Posterior cingulate gyrus (tissue), 11 donors: ENCODE data around the gene ETFBKMT.

Source experiments
- DNase-seq, 10 donors: peaks; one replicate each; pipeline versions ENCODE4 v3.0.0 to v3.0.0-alpha.2; 2020 to 2021; ENCODE audit warnings: mixed read lengths in 3 of 10
- intact Hi-C: fragments of 100-400 bp; cut with DNase I; formaldehyde crosslinking; loops from one replicate; pipeline ENCODE4 v1.15.1; 2023

Gene ETFBKMT, protein sequence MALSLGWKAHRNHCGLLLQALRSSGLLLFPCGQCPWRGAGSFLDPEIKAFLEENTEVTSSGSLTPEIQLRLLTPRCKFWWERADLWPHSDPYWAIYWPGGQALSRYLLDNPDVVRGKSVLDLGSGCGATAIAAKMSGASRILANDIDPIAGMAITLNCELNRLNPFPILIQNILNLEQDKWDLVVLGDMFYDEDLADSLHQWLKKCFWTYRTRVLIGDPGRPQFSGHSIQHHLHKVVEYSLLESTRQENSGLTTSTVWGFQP

DNA sequence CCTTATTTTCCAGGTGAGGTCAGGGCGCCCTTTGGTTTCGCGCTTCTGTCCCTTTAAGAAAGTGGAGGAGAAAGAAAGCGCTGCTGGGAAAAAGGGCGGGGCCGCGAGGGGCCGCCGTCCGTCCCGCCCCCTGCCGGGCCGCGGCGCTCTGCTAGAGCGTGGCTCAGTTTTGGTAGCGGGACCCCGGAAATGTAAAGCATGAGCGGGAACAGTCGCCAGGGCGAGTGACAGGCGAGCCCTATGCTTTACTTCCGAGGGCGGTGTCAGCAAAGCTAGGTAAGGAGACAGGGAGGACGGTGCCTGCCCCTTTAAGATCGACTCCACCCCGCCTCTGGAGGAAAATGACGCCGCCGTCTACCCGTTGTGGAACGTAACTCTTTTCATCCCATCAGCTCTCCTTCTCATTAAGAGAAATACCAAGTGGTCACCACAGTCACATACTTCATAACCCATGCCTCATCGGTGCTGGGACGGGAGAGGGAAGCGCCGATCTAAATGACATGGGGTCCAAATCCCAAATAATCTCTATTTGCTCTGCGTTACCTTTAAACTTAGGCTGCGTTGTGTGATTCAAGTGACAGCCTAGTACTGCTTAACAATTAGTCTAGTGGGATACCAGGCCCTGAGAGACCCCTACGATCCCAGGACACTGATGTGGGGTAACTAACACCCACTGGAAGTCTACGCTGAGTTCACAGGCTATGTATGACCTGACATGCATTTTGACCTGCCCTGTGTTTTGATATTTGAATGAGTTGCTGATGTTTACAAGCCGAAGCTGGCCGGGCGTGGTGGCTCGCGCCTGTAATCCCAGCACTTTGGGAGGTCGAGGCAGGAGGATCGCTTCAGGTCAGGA is at the start of gene ETFBKMT:
TSS of gene ETFBKMT (plus strand) at position 602 of the 856 bp plus-strand sequence. CDS start 2,266 bp downstream, outside the sequence.
- intact Hi-C loops = loop anchor here (1.0 to 5.0 kb wide), 4 partner anchors 69 to 1018 kb away; partner anchors contain the start of genes AMN1, BICD1, DNM1L and RESF1

DNA sequence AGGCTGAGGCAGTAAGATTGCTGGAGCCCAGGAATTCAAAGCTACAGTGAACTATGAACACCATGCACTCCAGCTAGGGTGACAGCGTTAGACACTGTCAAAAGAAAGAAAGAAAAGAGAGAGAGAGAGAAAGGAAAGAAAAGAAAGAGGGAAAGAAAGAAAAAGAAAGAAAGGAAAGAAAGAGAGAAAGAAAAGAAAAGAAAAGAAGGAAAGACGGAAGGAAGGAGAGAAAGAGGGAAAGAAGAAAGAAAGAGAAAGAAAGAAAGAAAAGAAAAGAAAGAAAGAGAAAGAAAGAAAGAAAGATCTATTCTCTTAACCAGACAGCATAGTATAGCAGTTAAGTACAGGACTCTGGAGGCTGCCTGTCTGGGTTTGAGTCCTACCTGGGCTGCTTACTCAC is 46.7 kb upstream of the ETFBKMT start:
- DNase-seq = no peak
- intact Hi-C loops = no loop called here

More for the DNA sequence above, at the start of gene ETFBKMT:
- peak; percentile 82 to 98 (median 88) for DNase-seq

DNA sequence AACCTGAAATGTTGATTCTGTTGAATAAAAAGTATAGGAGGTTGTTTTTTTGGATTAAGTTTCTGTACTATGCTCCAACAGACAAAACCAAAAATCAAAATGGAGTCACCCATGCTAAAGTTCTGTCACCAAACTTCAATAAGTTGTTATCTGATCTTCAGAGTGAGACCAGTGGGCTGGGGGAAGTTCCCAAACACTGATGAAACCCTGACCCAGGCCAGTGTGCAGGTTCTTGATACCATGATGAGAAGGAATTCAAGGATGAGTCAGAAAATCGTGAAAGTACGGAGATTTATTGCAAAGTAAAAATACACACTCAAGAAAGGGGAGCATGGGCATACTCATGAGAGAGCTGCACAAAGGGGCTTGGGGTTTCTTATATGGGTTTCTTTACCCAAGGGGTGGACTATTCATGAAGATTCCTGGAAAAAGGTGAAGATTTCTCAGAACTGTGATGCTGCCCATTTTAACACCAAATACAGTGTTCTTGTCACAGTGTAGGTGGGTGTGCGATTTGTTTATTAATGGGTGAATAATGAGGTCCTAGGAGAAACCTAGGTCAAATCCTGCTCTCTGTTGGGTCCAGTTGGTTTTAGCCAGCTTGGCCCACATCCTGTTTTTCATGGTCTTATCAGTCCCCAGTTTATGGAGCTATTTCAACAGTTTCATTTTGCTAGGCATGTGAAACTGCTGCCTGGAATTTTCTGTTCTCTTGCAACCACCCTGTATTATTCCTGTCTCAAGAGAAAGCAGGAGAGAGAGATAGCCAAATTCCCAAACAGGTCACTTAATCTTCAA is 41.1 kb upstream of the ETFBKMT start:
- DNase-seq = no peak
- intact Hi-C loops = no loop called here

DNA sequence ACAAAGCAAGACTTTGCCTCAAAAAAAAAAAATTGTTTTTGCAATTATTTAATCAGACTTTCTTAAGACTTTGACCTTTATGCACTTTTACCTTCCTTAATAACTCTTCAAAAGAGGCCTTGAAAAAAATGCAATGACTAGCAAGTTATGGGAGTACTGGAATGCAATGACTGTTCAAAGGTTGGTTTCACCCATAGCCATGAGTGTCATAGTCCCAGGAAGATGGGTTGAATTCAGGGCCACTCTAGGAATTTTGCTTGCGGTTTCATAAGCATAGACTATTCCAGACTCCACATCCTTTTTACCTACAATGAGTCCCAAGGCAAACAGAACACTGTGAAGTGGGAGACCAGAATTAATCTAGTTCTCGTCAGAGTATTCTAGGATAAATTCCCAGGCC is 39.2 kb upstream of the ETFBKMT start:
- intact Hi-C loops = no loop called here
- DNase-seq = no peak

DNA sequence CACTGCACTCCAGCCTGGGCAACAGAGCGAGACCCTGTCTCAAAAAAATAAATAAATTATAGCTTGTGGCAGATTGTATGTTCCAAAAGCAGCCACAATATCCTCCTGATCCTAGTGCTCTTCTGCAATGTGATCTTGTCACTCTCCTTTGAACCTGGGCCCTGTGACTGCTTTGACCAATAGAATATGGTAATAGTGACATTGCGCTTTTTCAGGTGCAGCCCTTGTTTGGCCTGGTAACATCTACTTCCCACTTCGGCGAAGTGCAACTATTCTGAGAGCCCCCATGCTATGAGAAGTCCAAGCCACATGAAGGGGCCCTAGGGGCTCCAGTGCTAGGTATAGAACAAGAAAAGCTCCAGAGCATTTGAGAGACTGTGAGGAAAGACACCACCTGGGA is 37.5 kb upstream of the ETFBKMT start:
- intact Hi-C loops = no loop called here
- DNase-seq = no peak

DNA sequence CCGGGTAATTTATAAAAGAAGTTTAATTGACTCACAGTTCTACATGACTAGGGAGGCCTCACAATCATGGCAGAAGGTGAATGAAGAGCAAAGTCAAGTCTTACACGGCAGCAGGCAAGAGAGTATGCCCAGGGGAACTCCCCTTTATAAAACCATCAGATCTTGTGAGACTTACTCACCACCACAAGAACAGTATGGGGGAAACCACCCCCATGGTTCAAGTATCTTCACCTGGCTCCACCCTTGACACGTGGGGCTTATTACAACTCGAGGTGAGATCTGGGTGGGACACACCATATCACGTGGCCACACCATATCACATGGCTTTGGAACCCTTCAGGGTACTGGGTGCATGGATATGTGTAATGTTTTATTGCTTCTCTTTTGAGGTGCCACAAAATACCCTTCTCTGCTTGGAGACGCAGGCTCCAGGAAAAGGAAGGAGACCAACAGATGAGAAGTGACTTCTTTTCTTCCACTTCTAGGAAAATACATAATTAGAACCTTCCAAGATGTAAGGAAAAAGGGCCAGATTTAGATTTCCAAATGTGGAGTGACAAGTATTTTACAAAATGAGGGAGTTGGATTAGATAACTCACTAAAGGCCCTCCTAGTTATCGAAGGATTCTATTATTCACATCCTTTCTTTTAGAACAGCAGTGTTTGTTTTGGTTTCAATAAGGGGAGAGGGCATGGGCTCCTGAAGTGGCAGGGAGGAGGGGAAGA is 33.1 kb upstream of the ETFBKMT start:
- intact Hi-C loops = no loop called here
- no peak for DNase-seq

DNA sequence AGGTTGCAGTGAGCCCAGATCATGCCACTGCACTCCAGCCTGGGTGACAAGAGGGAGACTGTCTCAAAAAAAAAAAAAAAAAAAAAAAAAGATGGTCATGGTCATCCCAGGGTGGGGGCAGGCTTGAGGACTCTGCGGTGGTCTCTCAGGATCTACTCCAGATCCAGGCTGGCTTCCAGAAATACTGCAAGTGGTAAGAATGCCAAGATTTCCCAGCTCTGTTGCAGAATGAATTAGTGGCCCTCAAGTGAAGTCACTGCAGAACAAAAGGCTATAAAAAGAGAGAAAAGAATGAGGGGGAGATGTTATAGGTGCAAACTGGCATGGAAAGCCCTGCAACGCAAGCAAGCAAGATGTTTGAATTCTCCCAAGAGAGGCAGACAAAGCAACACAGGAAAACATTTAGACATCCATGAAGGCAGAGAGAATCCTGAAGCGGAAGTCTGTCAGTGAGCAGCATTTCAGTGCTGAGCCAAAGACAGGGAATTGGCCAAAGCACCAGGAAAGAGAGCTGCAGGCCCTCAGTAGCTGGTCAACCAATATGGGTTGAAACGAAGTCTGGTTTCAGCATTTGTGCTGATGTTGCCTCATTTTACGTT is 31.9 kb upstream of the ETFBKMT start:
- DNase-seq = no peak
- intact Hi-C loops = no loop called here

DNA sequence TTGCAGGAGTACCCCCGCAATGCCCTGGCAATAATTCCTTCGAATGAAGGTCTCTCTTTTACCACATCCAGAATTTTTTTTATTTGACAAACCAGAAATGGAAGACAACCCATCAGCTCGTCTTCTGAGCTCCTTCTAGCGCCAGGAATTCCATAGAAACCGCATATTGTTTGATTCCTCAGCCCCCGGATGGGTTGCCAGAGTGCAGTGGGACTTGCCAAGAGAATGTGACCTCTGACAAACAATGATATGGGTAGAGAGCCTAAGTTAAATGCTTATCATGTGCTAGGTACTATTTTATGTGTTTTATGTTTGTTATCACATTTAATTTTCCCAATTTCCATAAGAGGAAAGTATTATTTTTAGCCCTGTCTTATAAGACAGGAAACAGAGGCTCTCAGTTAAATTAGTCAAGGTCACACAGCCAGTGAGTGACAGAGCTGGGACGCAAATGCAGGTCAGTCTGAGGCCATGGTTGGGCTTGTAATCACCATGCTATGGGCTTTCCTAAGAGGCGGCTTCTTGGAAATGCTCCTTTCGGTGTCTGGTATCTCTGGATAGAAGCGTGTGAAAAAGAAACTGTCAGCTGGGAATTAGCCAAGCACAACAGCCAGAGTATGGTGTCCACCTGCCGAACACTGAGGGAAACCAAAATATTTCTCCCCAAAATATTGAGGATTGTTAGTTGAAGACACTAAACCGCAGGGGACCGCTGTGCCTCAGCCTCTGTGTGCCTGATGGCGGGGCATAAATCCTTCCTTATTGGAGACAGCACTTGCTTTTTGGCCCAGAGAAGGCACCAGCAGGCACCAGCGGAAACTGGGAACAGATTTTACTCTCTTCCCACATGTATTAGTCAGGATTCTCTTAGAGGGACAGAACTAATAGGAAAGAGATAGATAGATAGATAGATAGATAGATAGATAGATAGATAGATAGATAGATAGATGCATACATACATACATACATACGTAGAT is 29.4 kb upstream of the ETFBKMT start:
- no peak for DNase-seq
- intact Hi-C loops = no loop called here

DNA sequence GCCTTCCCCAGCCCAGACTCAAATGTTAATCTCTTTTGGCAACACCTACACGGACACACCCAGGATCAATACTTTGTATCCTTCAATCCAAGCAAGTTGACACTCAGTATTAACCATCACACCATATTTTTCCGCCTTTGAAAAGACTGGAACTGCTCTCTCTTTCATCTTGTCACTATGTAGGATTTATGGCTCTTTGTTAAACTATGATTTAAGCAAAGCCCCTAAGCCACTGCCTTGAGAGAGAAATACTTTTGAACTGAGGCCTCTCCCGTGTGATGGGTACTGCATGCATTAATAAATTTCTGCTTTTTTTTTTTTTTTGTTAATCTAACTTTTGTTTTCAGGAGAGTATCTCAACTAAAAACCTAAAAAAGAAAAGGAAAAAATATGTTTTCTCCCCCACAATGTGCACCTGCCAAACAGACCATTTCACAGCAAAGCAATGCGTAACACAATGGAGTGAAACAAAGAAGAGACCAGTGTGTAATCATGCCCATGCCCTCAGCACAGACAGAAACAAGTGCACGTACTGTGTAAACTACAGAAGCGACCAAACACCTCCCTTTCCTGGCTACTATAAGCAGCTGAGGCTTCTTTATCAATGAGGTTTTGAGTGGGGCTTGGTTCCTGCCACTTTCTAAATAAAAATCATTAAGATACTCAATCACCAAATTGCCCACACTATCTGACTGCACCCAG is 28.3 kb upstream of the ETFBKMT start:
- no peak for DNase-seq
- intact Hi-C loops = no loop called here

DNA sequence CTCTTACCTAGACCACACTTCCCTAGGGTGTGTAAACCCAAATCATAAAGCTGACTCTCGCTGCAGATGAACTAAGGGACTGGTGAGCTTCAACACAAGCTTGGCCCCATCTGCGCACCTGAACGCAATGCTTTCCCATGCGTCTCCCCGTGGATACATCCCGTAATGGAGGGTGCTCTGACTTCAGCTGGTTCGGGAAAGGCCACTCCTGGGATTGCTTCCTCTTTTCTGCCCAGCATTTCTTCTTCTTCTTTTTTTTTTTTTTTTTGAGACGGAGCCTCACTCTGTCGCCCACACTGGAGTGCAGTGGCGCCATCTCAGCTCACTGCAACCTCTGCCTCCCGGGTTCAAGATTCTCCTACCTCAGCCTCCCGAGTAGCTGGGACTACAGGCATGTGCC is 27.7 kb upstream of the ETFBKMT start:
- intact Hi-C loops = no loop called here
- no peak for DNase-seq

DNA sequence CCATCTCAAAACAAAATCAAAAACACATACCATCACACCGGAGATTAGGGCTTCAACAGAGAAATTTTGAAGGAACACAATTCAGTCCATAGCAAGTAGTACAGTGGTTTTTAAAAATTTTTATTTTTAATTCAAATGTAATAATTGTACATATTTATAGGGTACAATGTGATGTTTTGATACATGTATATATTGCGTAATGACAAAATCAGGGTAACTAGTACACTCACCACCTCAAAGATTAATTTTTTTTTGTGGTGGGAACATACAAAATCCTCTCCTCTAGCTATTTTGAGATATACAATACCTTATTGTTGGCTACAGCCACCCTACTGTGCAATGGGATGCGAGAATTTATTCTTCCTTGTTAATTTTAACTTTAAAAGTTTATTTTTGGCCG is 26.0 kb upstream of the ETFBKMT start:
- intact Hi-C loops = no loop called here
- DNase-seq = no peak

DNA sequence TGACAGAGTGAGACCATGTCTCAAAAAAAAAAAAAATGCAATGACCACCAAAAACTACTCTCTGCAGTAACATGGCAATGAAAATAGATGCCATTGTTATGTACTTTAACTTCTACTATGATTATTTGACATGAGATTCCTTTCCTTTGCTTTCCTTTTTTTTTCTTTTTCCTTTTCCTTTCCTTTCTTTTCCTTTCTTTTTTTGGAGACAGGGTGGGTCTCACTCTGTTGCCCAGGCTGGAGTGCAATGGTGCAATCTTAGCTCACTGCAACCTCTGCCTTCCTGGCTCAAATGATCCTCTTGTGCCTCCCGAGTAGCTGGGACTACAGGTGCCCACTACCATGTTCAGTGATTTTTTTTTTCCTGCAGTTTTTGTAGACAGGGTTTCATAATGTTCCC is 24.9 kb upstream of the ETFBKMT start:
- intact Hi-C loops = loop anchor here (1.0 to 5.0 kb wide), 3 partner anchors 41 to 382 kb away; partner anchors contain the start of gene SINHCAF

DNA sequence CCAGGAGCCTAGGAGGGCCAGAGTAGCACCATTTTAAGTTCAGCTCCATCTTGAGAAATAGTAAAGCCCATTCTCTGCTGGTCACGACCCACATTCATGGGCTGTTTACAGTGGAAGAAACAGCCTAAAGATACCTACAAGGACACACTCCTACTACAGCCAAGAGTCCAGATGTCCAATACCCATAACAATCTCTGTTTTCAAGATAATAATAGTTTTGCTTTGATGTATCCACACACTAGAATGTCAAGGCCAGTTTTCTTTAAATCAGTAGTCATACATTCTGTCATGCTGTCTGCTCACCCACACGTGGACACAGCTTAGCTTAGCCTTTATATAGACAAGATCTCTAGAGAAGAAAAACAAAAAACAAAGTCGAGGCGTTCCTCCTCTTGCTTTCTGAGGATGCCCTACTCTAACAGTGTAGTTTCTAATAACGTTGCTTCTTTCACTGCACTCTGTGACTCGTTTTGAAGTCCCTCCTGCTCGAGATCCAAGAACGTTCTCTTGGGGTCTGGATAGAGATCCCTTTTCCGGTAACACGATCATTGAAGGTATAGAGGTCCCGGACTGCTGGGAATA is 17.9 kb upstream of the ETFBKMT start:
- intact Hi-C loops = no loop called here
- no peak for DNase-seq

More for the DNA sequence above, 24.9 kb upstream of the ETFBKMT start:
- no peak for DNase-seq

DNA sequence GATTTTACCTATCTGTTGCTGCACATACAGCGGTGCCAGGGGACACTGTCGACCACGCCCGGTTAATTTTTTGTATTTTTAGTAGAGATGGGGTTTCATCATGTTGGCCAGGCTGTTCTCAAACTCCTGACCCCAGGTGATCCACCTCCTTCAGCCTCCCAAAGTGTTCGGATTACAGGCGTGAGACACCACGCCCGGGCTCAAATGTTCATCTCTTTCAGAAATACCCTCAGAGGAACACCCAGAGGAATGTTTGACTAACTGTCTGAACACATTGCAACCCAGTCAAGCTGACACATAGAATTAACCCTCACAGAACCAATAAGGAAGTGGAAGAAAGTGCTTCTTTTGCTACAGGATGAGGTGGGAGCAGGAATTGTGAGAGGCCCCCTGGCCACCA is 15.0 kb upstream of the ETFBKMT start:
- no peak for DNase-seq
- intact Hi-C loops = no loop called here

DNA sequence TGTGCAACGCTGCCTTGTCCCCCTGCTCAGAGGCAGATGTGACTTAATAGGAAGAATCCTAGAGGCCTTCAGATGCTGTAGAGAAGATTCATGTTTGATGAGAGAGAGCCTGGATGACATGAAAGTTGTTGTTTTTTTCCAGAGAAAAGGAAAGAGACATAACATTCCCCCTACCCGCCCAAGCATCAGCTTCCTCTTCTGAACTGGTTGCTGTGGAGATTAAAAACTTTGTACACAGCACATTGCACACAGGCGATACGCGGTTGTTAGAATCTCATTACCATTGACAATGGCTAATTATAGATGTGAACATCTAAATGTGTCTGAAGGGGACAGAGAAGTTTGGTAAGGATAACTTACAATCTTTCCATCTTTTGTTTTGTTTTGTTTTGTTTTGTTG is 13.6 kb upstream of the ETFBKMT start:
- intact Hi-C loops = no loop called here
- no peak for DNase-seq

DNA sequence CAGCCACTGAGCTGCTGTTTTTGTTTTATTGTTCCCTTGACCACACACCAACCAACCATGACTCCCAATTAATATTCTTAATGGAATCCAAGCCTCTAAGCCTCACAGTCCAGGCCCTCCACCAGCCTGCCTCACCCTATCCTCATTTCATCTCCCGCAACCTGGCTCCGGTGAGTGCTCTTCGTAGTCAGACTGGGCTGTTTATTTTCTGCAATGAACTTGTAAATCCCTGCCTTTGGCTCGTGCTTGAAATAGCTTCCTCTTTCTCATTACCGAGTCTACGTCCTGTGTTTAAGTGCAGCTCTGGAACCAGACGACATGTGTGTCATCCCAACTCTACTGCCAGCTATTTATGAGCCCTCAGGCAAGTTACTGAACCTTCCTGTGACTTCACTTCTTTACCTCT is 12.4 kb upstream of the ETFBKMT start:
- no peak for DNase-seq
- intact Hi-C loops = no loop called here

DNA sequence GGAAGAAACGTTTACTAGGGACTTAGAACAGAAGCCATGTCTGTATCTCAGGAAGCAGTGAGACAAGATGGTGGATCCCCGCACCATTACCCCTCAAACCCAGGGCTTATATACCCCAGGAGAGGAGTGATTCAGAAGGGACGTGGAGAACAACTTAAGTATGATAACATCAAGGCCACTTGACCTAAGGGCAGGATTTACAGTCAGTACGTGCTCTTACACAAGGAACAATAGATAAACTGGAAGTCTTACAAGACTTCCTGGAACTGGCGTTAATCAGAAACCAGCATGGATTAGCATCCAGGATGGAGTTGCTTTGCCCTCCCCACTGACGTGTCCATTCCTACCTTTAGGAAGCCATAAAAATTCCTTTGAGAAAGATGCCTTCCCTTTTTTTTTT is 8.6 kb upstream of the ETFBKMT start:
- DNase-seq = no peak
- intact Hi-C loops = no loop called here
